ENCODE data around the gene UGT1A6. TPM values are rescaled to one million over a fixed set of nuclear protein-coding genes. Genes with fewer than 3 reads are reported as not detected.
A peak's percentile ranks its signal among the peaks of the same experiment; 100 is the strongest.

The UGT1A6 gene
- total and polyA plus RNA-seq, 10 donors = not detected

DNA sequence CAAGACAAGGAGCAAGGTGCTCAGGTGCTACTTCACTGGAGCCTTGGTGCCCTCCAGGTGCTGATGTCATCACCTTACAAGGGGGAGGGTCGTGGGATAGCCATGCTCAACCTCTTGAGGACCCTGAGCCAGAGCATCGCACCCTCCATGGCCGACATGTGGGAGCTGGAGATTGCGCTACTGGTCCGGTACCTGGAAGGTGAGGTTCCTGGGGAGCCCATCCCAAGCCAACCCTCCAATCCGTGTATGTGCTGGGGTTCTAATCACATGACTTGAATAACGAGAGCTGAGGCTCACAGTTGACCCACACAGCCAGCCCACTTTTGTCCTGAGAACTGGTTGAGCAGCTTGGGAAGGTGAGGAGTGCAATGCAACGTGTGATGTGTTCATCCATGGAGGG is 111.3 kb downstream of the UGT1A6 start:
- DNase-seq = peak; percentile 29
- Histone ChIP-seq H3K36me3 (no peaks in the 10 kb centered on the region), H3K27ac (no peak overlapping the region), H3K9me3 (no peaks in the 10 kb centered on the region), H3K4me3 (no peak overlapping the region), H3K4me1 (no peaks in the 10 kb centered on the region), H3K27me3 (replicated peaks in 1 of 7) (peaks cover 0 to 42% (median 0%) of the 10 kb centered on the region in 7 donors)
- WGBS, 5 donors = 64 to 76% (median 67%) methylated on average over 7 to 8 of the region's 8 CpGs
- no peak for TF ChIP-seq POLR2A (IDR thresholded peaks at IDR 0.05)
- TF ChIP-seq, protein P1, sequence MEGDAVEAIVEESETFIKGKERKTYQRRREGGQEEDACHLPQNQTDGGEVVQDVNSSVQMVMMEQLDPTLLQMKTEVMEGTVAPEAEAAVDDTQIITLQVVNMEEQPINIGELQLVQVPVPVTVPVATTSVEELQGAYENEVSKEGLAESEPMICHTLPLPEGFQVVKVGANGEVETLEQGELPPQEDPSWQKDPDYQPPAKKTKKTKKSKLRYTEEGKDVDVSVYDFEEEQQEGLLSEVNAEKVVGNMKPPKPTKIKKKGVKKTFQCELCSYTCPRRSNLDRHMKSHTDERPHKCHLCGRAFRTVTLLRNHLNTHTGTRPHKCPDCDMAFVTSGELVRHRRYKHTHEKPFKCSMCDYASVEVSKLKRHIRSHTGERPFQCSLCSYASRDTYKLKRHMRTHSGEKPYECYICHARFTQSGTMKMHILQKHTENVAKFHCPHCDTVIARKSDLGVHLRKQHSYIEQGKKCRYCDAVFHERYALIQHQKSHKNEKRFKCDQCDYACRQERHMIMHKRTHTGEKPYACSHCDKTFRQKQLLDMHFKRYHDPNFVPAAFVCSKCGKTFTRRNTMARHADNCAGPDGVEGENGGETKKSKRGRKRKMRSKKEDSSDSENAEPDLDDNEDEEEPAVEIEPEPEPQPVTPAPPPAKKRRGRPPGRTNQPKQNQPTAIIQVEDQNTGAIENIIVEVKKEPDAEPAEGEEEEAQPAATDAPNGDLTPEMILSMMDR (IDR thresholded peaks at IDR 0.05 in 8 of 11, conservative IDR thresholded peaks at IDR 0.05 in 3 of 11) = no peak
- no peak for TF ChIP-seq POLR2AphosphoS5 (IDR thresholded peaks at IDR 0.05)
- intact Hi-C loops (cut with DNase I; ENCODE audit: low total_unique reads) = no loop called here

DNA sequence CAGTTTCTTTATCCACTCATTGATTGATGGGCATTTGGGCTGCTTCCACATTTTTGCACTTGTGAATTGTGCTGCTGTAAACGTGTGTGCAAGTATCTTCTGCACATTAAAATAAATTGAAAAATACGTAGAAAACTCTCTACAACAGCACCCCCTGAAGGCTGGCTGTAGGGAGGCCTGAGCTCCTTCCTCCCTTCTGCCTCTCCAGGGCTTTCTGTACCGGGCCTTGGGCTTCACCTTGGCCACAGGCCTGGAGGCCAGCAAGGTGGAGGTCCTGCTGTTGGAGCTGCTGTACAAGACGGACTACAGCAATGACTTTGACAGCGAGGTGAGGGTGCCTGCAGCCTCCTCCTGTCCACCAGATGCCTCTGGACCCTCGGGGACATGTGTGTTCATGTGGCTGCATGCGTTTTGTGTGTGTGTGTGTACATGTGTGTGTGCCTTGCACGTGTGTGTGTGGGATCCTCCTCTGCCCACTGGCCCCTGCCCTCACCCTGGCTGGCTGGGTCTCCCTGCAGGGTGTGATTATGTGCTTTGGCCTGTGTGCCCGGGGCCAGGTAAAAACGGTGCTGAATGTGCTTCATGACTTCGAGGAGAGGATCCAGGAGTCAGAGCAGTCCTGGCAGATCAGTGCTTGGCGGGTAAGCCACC is 114.7 kb downstream of the UGT1A6 start:
- 60 to 82% (median 73%) methylated on average over 9 to 12 of the region's 12 CpGs for WGBS, 5 donors
- peak; percentile 56 for DNase-seq

DNA sequence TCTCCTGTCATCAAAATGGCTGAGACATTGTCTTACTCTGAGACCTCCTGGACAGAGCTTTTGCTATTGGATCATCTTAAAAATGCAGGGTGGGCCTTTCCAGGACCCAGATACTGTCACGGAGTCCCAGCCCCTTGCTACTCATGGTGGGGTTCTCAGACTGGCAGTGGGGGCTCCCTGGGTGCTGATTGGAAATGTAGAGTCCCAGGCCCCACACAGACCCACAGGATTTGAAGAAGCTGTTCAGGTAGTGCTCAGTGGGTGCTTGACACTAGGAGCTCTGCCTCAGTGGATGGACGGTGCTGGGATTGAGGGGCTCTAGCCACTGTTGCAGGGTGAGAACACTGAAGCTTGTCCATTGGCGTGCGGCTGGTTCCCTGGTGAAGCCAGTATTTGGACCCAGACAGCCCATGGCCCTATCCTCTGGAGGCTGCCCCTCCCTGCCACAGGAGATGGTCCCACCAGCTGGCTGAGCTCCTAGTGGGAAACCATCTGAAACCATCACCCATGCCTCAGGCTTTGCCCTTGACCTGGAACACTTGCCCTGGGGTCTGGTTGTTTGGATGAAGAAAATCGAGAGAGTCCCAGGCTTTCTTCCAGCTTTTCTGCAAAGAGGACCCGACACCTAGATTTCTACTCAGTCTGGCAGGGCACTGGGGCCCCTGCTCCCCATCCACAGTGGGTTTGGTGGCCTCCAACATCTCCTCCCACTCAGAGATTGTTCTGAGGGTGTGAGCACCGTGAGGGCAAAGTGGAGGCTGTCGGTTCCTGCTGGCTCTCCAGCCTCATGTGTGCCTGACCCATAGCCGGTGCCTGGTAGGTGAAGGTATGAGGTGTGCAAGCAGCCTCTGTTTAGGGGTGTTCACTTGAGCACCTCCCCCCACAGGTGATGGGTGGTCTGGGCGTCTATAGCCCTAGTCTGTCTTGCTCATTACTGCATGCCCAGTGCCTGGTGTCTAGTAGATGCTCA is 115.6 kb downstream of the UGT1A6 start:
- H3K27me3 ChIP-seq (replicated peaks in 1 of 7) = peaks cover 0 to 56% (median 0%) of the 10 kb centered on the region in 7 donors
- intact Hi-C loops (cut with DNase I; ENCODE audit: low total_unique reads) = no loop called here
- no peaks in the 10 kb centered on the region for H3K9me3 ChIP-seq
- TF ChIP-seq, protein P1 (IDR thresholded peaks at IDR 0.05 in 8 of 11, conservative IDR thresholded peaks at IDR 0.05 in 3 of 11) = no peak
- TF ChIP-seq POLR2AphosphoS5 (IDR thresholded peaks at IDR 0.05) (no peak), POLR2A (IDR thresholded peaks at IDR 0.05) (no peak)
- H3K36me3 ChIP-seq = no peaks in the 10 kb centered on the region
- H3K4me3 ChIP-seq = no peak overlapping the region
- peak; percentile 49 for DNase-seq
- 67 to 84% (median 75%) methylated on average over 6 to 10 of the region's 10 CpGs for WGBS, 5 donors
- no peak overlapping the region for H3K27ac ChIP-seq
- no peaks in the 10 kb centered on the region for H3K4me1 ChIP-seq

More for the DNA sequence above, 114.7 kb downstream of the UGT1A6 start:
- Histone ChIP-seq H3K4me3 (no peak overlapping the region), H3K27ac (no peak overlapping the region), H3K27me3 (replicated peaks in 1 of 7) (peaks cover 0 to 61% (median 0%) of the 10 kb centered on the region in 7 donors), H3K4me1 (no peaks in the 10 kb centered on the region), H3K9me3 (no peaks in the 10 kb centered on the region), H3K36me3 (no peaks in the 10 kb centered on the region)
- intact Hi-C loops (cut with DNase I; ENCODE audit: low total_unique reads) = no loop called here
- no peak for TF ChIP-seq POLR2AphosphoS5 (IDR thresholded peaks at IDR 0.05)
- TF ChIP-seq, protein P1 (IDR thresholded peaks at IDR 0.05 in 8 of 11, conservative IDR thresholded peaks at IDR 0.05 in 3 of 11) = no peak
- TF ChIP-seq POLR2A (IDR thresholded peaks at IDR 0.05) = no peak

DNA sequence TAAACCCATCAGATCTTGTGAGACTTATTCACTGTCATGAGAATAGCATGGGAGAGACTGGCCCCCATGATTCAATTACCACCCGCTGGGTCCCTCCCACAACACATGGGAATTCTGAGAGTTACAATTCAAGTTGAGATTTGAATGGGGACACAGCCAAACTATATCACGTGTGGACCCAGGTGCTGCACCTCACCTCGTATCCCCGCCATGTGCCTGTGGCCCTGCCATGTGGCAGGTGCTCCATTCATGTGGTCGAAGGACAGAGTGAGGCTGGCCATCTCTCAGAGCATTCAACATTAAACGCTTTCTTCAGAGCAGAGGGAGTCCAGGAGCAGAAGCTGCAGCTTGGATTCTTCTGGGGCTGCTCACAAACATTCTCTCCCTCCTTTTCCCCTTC is 117.7 kb downstream of the UGT1A6 start:
- TF ChIP-seq POLR2A (IDR thresholded peaks at IDR 0.05) = no peak
- no peak for TF ChIP-seq POLR2AphosphoS5 (IDR thresholded peaks at IDR 0.05)
- TF ChIP-seq, protein P1 (IDR thresholded peaks at IDR 0.05 in 8 of 11, conservative IDR thresholded peaks at IDR 0.05 in 3 of 11) = no peak
- Histone ChIP-seq H3K36me3 (no peaks in the 10 kb centered on the region), H3K9me3 (no peaks in the 10 kb centered on the region), H3K4me3 (no peak overlapping the region), H3K4me1 (no peaks in the 10 kb centered on the region), H3K27ac (no peak overlapping the region), H3K27me3 (replicated peaks in 1 of 7) (peaks cover 0 to 49% (median 0%) of the 10 kb centered on the region in 7 donors)
- no peak for DNase-seq
- WGBS, 5 donors = 86 to 94% (median 89%) methylated on average over 6 of the region's 6 CpGs
- intact Hi-C loops (cut with DNase I; ENCODE audit: low total_unique reads) = no loop called here

Measured in spleen (tissue), 11 donors.